Natural killer cell (primary cell): ENCODE measurements around the gene TDO2. TPM values are rescaled to one million over a fixed set of nuclear protein-coding genes. Genes with fewer than 3 reads are reported as not detected.

Experiments
- ATAC-seq, 3 donors: fragments of 150-1000 bp in 2 of 3; fragments of 200-7000 bp in 1 of 3; cut with Tn5 transposase; 1 replicate in 1 of 3; 2 replicates in 2 of 3; pipeline ENCODE4 v1.10.0; 2021; ENCODE audit warnings: mild to moderate bottlenecking in 2 of 3, moderate library complexity in 2 of 3
- DNase-seq, 2 donors: peaks; one replicate each; pipeline versions ENCODE4 v3.0.0 to v3.0.0-alpha.2; 2013 to 2021; ENCODE audit warnings: mixed read lengths in 1 of 2
- H3K27ac ChIP-seq: one replicate; pipeline ENCODE4 v1.5.1; 2013; ENCODE audit warnings: mild to moderate bottlenecking, low read length
- H3K27me3 ChIP-seq: one replicate; pipeline ENCODE4 v1.6.1; 2013; ENCODE audit warnings: low read length; ENCODE audit not compliant: control insufficient read depth, insufficient read depth
- H3K36me3 ChIP-seq: one replicate; pipeline ENCODE4 v1.6.1; 2013; ENCODE audit warnings: low read length; ENCODE audit not compliant: control insufficient read depth, insufficient read depth
- H3K4me1 ChIP-seq: one replicate; pipeline ENCODE4 v1.6.1; 2013; ENCODE audit warnings: low read length; ENCODE audit not compliant: control insufficient read depth, insufficient read depth
- H3K4me3 ChIP-seq: one replicate; pipeline ENCODE4 v1.5.1; 2013; ENCODE audit warnings: low read length
- H3K9me3 ChIP-seq: one replicate; pipeline ENCODE4 v1.6.1; 2013; ENCODE audit warnings: low read length; ENCODE audit not compliant: control insufficient read depth, insufficient read depth
- H3K27ac Mint-ChIP-seq, 2 donors: one replicate each; pipeline ENCODE4 v1.8.0; 2022; ENCODE audit warnings: mild to moderate bottlenecking in 2 of 2, mixed read lengths in 2 of 2, moderate library complexity in 1 of 2
- H3K27me3 Mint-ChIP-seq, 2 donors: one replicate each; pipeline ENCODE4 v1.8.0; 2022; ENCODE audit warnings: low read depth in 2 of 2, mixed read lengths in 2 of 2
- H3K36me3 Mint-ChIP-seq: one replicate; pipeline ENCODE4 v1.8.0; 2022; ENCODE audit warnings: mixed read lengths
- H3K4me1 Mint-ChIP-seq, 2 donors: one replicate each; pipeline ENCODE4 v1.8.0; 2022; ENCODE audit warnings: mixed read lengths in 2 of 2
- H3K4me3 Mint-ChIP-seq: one replicate; pipeline ENCODE4 v1.8.0; 2022; ENCODE audit warnings: mild to moderate bottlenecking, moderate library complexity, mixed read lengths
- H3K9me3 Mint-ChIP-seq, 2 donors: one replicate each; pipeline ENCODE4 v1.8.0; 2022; ENCODE audit warnings: mixed read lengths in 2 of 2
- WGBS: methylation state at CpG from one replicate; pipeline ENCODE4 v1.1.7; 2013; ENCODE audit warnings: missing lambda C conversion rate; ENCODE audit not compliant: insufficient coverage; 5-methylcytosine and 5-hydroxymethylcytosine counted together
- intact Hi-C: fragments of 100-400 bp; cut with micrococcal nuclease; formaldehyde crosslinking; loops from one replicate; pipeline ENCODE4 v1.14.2; 2022
- total RNA-seq, 4 donors: library from RNA; stranded (reverse); fragments of 120-200 nt in 1 of 4; gene quantifications; one replicate each; pipeline versions ENCODE4 v1.2.3 to v1.2.4, GENCODE V29; 2013 to 2022
- TF ChIP-seq, protein P1 (sequence below): fragments of 200-600 bp; IDR thresholded peaks from one replicate; pipeline ENCODE4 v1.8.0; 2022; ENCODE audit warnings: antibody characterized with exemption

TDO2 gene
- total RNA-seq, 3 donors from 2014 or later (not counting 1 experiment from before 2014, with no cell fraction given): not detected

DNA sequence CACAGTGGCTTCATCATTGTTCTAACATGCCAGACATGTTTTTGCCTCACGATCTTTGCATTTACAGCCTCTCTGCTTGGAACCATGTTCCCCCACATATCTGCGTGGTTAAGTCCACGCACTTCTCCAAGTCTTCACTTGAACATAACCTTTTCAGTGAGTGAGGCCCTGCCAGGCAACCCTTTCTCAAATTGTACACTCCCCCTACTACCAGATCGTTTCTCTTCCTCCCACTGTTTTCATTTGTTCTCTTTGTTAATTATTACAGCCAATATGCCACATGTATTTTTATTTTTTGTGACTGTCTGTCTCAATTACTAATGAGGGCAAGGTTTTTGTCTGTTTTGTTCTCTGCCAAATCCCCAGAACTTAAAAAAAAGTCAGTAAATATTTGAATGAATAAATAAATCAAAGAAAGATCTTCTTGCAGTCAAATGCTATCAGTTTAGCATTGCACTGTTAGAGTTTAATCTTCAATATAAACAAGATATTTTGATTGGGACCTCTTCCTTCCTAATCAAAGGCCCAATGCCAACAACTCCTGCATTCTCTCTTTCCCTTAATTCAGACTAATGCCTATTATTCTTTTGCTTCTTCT, 32.0 kb downstream of the TDO2 start:
- Histone ChIP-seq H3K4me1 (no peaks in the 10 kb centered on the region), H3K36me3 (peaks cover 14% of the 10 kb centered on the region), H3K9me3 (no peaks in the 10 kb centered on the region), H3K4me3 (no peak overlapping the region), H3K27me3 (no peaks in the 10 kb centered on the region), H3K27ac (no peak overlapping the region)
- H3K27ac Mint-ChIP-seq: no peak overlapping the region
- TF ChIP-seq, protein P1, sequence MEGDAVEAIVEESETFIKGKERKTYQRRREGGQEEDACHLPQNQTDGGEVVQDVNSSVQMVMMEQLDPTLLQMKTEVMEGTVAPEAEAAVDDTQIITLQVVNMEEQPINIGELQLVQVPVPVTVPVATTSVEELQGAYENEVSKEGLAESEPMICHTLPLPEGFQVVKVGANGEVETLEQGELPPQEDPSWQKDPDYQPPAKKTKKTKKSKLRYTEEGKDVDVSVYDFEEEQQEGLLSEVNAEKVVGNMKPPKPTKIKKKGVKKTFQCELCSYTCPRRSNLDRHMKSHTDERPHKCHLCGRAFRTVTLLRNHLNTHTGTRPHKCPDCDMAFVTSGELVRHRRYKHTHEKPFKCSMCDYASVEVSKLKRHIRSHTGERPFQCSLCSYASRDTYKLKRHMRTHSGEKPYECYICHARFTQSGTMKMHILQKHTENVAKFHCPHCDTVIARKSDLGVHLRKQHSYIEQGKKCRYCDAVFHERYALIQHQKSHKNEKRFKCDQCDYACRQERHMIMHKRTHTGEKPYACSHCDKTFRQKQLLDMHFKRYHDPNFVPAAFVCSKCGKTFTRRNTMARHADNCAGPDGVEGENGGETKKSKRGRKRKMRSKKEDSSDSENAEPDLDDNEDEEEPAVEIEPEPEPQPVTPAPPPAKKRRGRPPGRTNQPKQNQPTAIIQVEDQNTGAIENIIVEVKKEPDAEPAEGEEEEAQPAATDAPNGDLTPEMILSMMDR: no peak
- intact Hi-C loops: no loop called here
- H3K4me3 Mint-ChIP-seq: no peak overlapping the region
- no peaks in the 10 kb centered on the region for H3K36me3 Mint-ChIP-seq
- ATAC-seq: no peak
- 94% methylated on average over 3 of the region's 4 CpGs for WGBS
- DNase-seq: no peak
- H3K9me3 Mint-ChIP-seq: no peaks in the 10 kb centered on the region
- no peaks in the 10 kb centered on the region for H3K27me3 Mint-ChIP-seq
- H3K4me1 Mint-ChIP-seq: no peaks in the 10 kb centered on the region

DNA sequence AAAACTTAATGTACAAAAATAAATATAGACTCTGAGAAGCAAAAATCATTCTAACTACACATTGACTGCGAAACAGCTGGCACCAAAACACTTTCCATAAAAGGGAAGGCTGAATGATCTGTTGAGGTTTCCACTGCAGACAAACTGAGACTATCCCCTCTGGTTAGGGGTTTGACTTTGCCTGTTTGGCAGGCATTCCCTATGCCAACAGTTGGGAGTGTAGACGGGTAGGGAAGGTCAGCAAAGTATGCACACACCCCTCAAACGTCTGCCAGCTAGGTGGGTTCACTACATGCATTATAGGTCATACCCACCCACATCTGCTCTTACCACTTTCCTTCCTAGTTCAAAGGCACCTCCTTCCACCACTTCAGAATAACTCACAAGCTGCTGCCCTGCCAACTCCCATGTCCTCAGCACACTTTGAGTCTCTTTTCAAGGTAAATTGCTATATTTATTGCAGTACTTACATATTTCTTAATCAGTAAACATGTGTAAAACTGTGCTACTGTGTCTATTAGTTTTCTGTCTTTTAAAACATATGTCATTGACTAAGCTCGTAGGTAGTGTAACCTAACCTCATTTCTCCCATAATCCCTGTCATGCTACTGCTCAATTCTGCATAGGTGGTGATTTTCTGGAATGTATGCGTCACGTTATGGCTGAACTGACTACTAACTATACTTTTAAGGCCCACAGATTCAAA, 37.7 kb downstream of the TDO2 start:
- H3K9me3 ChIP-seq: no peaks in the 10 kb centered on the region
- ATAC-seq (no peak), DNase-seq (no peak)
- H3K4me1 ChIP-seq: no peaks in the 10 kb centered on the region
- intact Hi-C loops: no loop called here
- no peaks in the 10 kb centered on the region for H3K9me3 Mint-ChIP-seq
- no peaks in the 10 kb centered on the region for H3K27me3 ChIP-seq
- 85% methylated on average over 5 of the region's 6 CpGs for WGBS
- H3K36me3 Mint-ChIP-seq: no peaks in the 10 kb centered on the region
- H3K4me3 Mint-ChIP-seq: no peak overlapping the region
- H3K27me3 Mint-ChIP-seq: no peaks in the 10 kb centered on the region
- no peak overlapping the region for H3K4me3 ChIP-seq
- H3K27ac ChIP-seq: no peak overlapping the region
- H3K27ac Mint-ChIP-seq: no peak overlapping the region
- TF ChIP-seq, protein P1: no peak
- H3K36me3 ChIP-seq: peaks cover 21% of the 10 kb centered on the region
- H3K4me1 Mint-ChIP-seq: peaks cover 0 to under 1% of the 10 kb centered on the region in 2 donors

DNA sequence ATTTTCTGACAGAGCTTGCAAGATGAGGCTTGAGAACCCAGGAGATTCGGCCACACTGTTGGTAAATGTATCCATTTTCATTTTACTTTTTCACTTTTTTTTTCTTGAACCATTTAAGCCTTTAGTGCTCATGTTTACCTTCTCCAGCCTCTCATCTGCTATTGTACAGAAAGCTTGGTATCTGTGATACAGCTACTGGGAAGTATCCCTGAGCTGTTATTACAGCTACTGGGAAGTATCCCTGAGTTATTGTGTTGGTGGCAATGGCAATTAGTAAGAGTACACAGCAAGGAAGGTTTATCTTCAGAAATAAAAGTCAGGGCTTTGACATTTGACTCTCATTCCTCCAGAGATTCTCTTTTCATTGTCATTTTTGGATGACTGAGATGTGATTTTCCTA, 38.3 kb downstream of the TDO2 start:
- Histone ChIP-seq H3K9me3 (no peaks in the 10 kb centered on the region), H3K27me3 (no peaks in the 10 kb centered on the region), H3K4me3 (no peak overlapping the region), H3K36me3 (peaks cover 21% of the 10 kb centered on the region), H3K4me1 (no peaks in the 10 kb centered on the region), H3K27ac (no peak overlapping the region)
- ATAC-seq (no peak), DNase-seq (no peak)
- Mint-ChIP-seq H3K9me3 (no peaks in the 10 kb centered on the region), H3K27ac (no peak overlapping the region), H3K27me3 (no peaks in the 10 kb centered on the region), H3K36me3 (no peaks in the 10 kb centered on the region), H3K4me1 (peaks cover 0 to 5% of the 10 kb centered on the region in 2 donors), H3K4me3 (no peak overlapping the region)
- 91% methylated on average over 1 of the region's 1 CpG for WGBS
- intact Hi-C loops: no loop called here
- TF ChIP-seq, protein P1: no peak
